Central memory CD8-positive, alpha-beta T cell (primary cell): ENCODE data around the gene SLC16A10.
"Not testable (repeated sequence)": the region's sequence is repeated elsewhere in the genome, so short reads cannot be mapped to it uniquely, and the experiment has no call there.

Experiments
- ATAC-seq: fragments of 150-1000 bp; cut with Tn5 transposase; replicated peaks from 2 replicates; pipeline ENCODE4 v1.10.0; 2022; ENCODE audit warnings: mild to moderate bottlenecking, moderate FRiP score, moderate number of reproducible peaks; ENCODE audit not compliant: poor library complexity, severe bottlenecking; ENCODE audit errors: extremely low read depth
- DNase-seq, 2 donors: peaks; one replicate each; pipeline ENCODE4 v3.0.0; 2021; ENCODE audit warnings: low spot score in 2 of 2
- H3K27ac Mint-ChIP-seq: one replicate; pipeline ENCODE4 v1.8.0; 2022; ENCODE audit warnings: low read depth, mild to moderate bottlenecking, moderate library complexity, mixed read lengths
- H3K27me3 Mint-ChIP-seq: one replicate; pipeline ENCODE4 v1.8.0; 2022; ENCODE audit warnings: mixed read lengths
- H3K36me3 Mint-ChIP-seq: one replicate; pipeline ENCODE4 v1.8.0; 2022; ENCODE audit warnings: mild to moderate bottlenecking, moderate library complexity, mixed read lengths; ENCODE audit not compliant: insufficient read depth
- H3K4me1 Mint-ChIP-seq: one replicate; pipeline ENCODE4 v1.8.0; 2022; ENCODE audit warnings: mixed read lengths
- H3K4me3 Mint-ChIP-seq: one replicate; pipeline ENCODE4 v1.8.0; 2022; ENCODE audit warnings: mild to moderate bottlenecking, moderate library complexity, mixed read lengths
- H3K9me3 Mint-ChIP-seq: one replicate; pipeline ENCODE4 v1.8.0; 2022; ENCODE audit warnings: mixed read lengths

The SLC16A10 gene

GRCh38 chr6:111122458-111123286 is 35.4 kb downstream of the SLC16A10 start:
- no peak for ATAC-seq
- H3K27ac Mint-ChIP-seq = no peak overlapping the region
- peaks cover 10% of the 10 kb centered on the region for H3K27me3 Mint-ChIP-seq
- DNase-seq = no peak
- H3K4me1 Mint-ChIP-seq = peaks cover 17% of the 10 kb centered on the region
- H3K9me3 Mint-ChIP-seq = no peaks in the 10 kb centered on the region
- no peak overlapping the region for H3K4me3 Mint-ChIP-seq
- no peaks in the 10 kb centered on the region for H3K36me3 Mint-ChIP-seq

- Mint-ChIP-seq H3K36me3 (no peaks in the 10 kb centered on the region), H3K4me3 (no peak overlapping the region), H3K27me3 (peaks cover 13% of the 10 kb centered on the region), H3K27ac (no peak overlapping the region), H3K4me1 (peaks cover 17% of the 10 kb centered on the region), H3K9me3 (no peaks in the 10 kb centered on the region)
- DNase-seq (no peak), ATAC-seq (no peak)
Observed at GRCh38 chr6:111124406-111124805, 37.1 kb downstream of the SLC16A10 start.

- Mint-ChIP-seq H3K27ac (no peak overlapping the region), H3K4me1 (no peaks in the 10 kb centered on the region), H3K9me3 (no peaks in the 10 kb centered on the region), H3K4me3 (no peak overlapping the region), H3K27me3 (peaks cover 46% of the 10 kb centered on the region), H3K36me3 (no peaks in the 10 kb centered on the region)
- ATAC-seq (no peak), DNase-seq (no peak)
Observed at GRCh38 chr6:111129013-111129412, 41.7 kb downstream of the SLC16A10 start.

GRCh38 chr6:111131018-111131417 is 43.7 kb downstream of the SLC16A10 start:
- H3K9me3 Mint-ChIP-seq, DNase-seq, H3K4me3 Mint-ChIP-seq, ATAC-seq, H3K36me3 Mint-ChIP-seq, H3K4me1 Mint-ChIP-seq, H3K27ac Mint-ChIP-seq: not testable (repeated sequence)
- H3K27me3 Mint-ChIP-seq = peaks cover 50% of the 10 kb centered on the region

- H3K4me1 Mint-ChIP-seq, H3K36me3 Mint-ChIP-seq, ATAC-seq, H3K9me3 Mint-ChIP-seq, DNase-seq, H3K4me3 Mint-ChIP-seq, H3K27ac Mint-ChIP-seq: not testable (repeated sequence)
- peaks cover 54% of the 10 kb centered on the region for H3K27me3 Mint-ChIP-seq
Observed at GRCh38 chr6:111132669-111133068, 45.4 kb downstream of the SLC16A10 start.

GRCh38 chr6:111134236-111134869 is 47.0 kb downstream of the SLC16A10 start:
- H3K27ac Mint-ChIP-seq, DNase-seq, H3K4me1 Mint-ChIP-seq, H3K9me3 Mint-ChIP-seq, ATAC-seq, H3K4me3 Mint-ChIP-seq, H3K36me3 Mint-ChIP-seq: not testable (repeated sequence)
- H3K27me3 Mint-ChIP-seq = peaks cover 61% of the 10 kb centered on the region

- not testable (repeated sequence) for H3K9me3 Mint-ChIP-seq, H3K27ac Mint-ChIP-seq, ATAC-seq, H3K36me3 Mint-ChIP-seq, H3K4me3 Mint-ChIP-seq, DNase-seq, H3K4me1 Mint-ChIP-seq
- peaks cover 60% of the 10 kb centered on the region for H3K27me3 Mint-ChIP-seq
Observed at GRCh38 chr6:111137489-111138093, 50.3 kb downstream of the SLC16A10 start.

- H3K9me3 Mint-ChIP-seq = no peaks in the 10 kb centered on the region
- H3K27me3 Mint-ChIP-seq = peaks cover 17% of the 10 kb centered on the region
- no peak overlapping the region for H3K4me3 Mint-ChIP-seq
- H3K4me1 Mint-ChIP-seq = no peaks in the 10 kb centered on the region
- ATAC-seq (no peak), DNase-seq (no peak)
- H3K27ac Mint-ChIP-seq = no peak overlapping the region
- no peaks in the 10 kb centered on the region for H3K36me3 Mint-ChIP-seq
Observed at GRCh38 chr6:111147440-111147839, 60.1 kb downstream of the SLC16A10 start.

GRCh38 chr6:111148110-111148509 is 60.8 kb downstream of the SLC16A10 start:
- Mint-ChIP-seq H3K9me3 (no peaks in the 10 kb centered on the region), H3K27me3 (peaks cover 24% of the 10 kb centered on the region), H3K4me1 (no peaks in the 10 kb centered on the region), H3K27ac (no peak overlapping the region), H3K36me3 (no peaks in the 10 kb centered on the region), H3K4me3 (no peak overlapping the region)
- no peak for ATAC-seq
- DNase-seq = no peak

- Mint-ChIP-seq H3K4me1 (no peaks in the 10 kb centered on the region), H3K4me3 (no peak overlapping the region), H3K27ac (no peak overlapping the region), H3K9me3 (no peaks in the 10 kb centered on the region), H3K36me3 (no peaks in the 10 kb centered on the region), H3K27me3 (peaks cover 37% of the 10 kb centered on the region)
- DNase-seq = no peak
- no peak for ATAC-seq
Observed at GRCh38 chr6:111150577-111150976, 63.3 kb downstream of the SLC16A10 start.

- H3K4me3 Mint-ChIP-seq = no peak overlapping the region
- H3K36me3 Mint-ChIP-seq = no peaks in the 10 kb centered on the region
- no peaks in the 10 kb centered on the region for H3K9me3 Mint-ChIP-seq
- ATAC-seq = no peak
- DNase-seq = no peak
- H3K27ac Mint-ChIP-seq = no peak overlapping the region
- H3K27me3 Mint-ChIP-seq = peaks cover 49% of the 10 kb centered on the region
- no peaks in the 10 kb centered on the region for H3K4me1 Mint-ChIP-seq
Observed at GRCh38 chr6:111154981-111155380, 67.7 kb downstream of the SLC16A10 start.

- peaks cover 43% of the 10 kb centered on the region for H3K27me3 Mint-ChIP-seq
- no peaks in the 10 kb centered on the region for H3K9me3 Mint-ChIP-seq
- no peak overlapping the region for H3K27ac Mint-ChIP-seq
- no peaks in the 10 kb centered on the region for H3K4me1 Mint-ChIP-seq
- H3K36me3 Mint-ChIP-seq = no peaks in the 10 kb centered on the region
- DNase-seq (no peak), ATAC-seq (no peak)
- no peak overlapping the region for H3K4me3 Mint-ChIP-seq
Observed at GRCh38 chr6:111157412-111157811, 70.1 kb downstream of the SLC16A10 start.

- no peaks in the 10 kb centered on the region for H3K9me3 Mint-ChIP-seq
- no peaks in the 10 kb centered on the region for H3K36me3 Mint-ChIP-seq
- no peak for DNase-seq
- peaks cover 30% of the 10 kb centered on the region for H3K27me3 Mint-ChIP-seq
- no peak for ATAC-seq
- H3K27ac Mint-ChIP-seq = no peak overlapping the region
- H3K4me3 Mint-ChIP-seq = no peak overlapping the region
- H3K4me1 Mint-ChIP-seq = no peaks in the 10 kb centered on the region
Observed at GRCh38 chr6:111159633-111160032, 72.3 kb downstream of the SLC16A10 start.
